ENCODE data around the gene ELL. TPM values are rescaled to one million over a fixed set of nuclear protein-coding genes. Genes with fewer than 3 reads are reported as not detected.

Gene ELL
- polyA plus RNA-seq, 1 of the 3 experiments (the other 2 are of a cell fraction) = 7.4 TPM

GRCh38 chr19:18503971-18504885 lies 17.6 kb downstream of the ELL start:
- POLR2A ChIA-PET = interaction anchor here (0.5 kb wide), 1 partner anchor 10 kb away, joined by 3 read pairs; no protein-coding TSS in a partner anchor

More at GRCh38 chr19:18503971-18504885, 17.6 kb downstream of the ELL start:
- WGBS (ENCODE audit: low lambda C conversion rate) = 86% methylated on average over 17 of the region's 20 CpGs
- no peaks in the 10 kb centered on the region for H3F3A ChIP-seq (replicated peaks; ENCODE audit: insufficient read depth)
- H3K4me3 ChIP-seq (ENCODE audit: low read depth in 2 of 2, low read length in 1 of 2) = no peak overlapping the region
- no peak for TF ChIP-seq MAX (IDR thresholded peaks at IDR 0.05; ENCODE audit: low read depth)
- TF ChIP-seq NFIC (IDR thresholded peaks at IDR 0.05; ENCODE audit: borderline replicate concordance) = no peak
- no peak for TF ChIP-seq TCF12 (IDR thresholded peaks at IDR 0.05)
- TF ChIP-seq TAF1 (IDR thresholded peaks at IDR 0.05; ENCODE audit: borderline replicate concordance, low read depth, low read length) = no peak
- no peak for TF ChIP-seq CTCF (IDR thresholded peaks at IDR 0.05)
- TF ChIP-seq RAD21 (IDR thresholded peaks at IDR 0.05; ENCODE audit: low read length) = no peak
- TF ChIP-seq ELF1 (IDR thresholded peaks at IDR 0.05) = no peak
- TF ChIP-seq NRF1 (IDR thresholded peaks at IDR 0.05; ENCODE audit: low read depth, low read length) = no peak
- no peak for TF ChIP-seq SIN3A (IDR thresholded peaks at IDR 0.05; ENCODE audit: borderline replicate concordance, low read depth, low read length)
- TF ChIP-seq FOSL2 (IDR thresholded peaks at IDR 0.05; ENCODE audit: borderline replicate concordance, low read depth) = no peak
- TF ChIP-seq USF1 (IDR thresholded peaks at IDR 0.05; ENCODE audit: borderline replicate concordance, low read depth) = no peak
- no peak for TF ChIP-seq RFX5 (IDR thresholded peaks at IDR 0.05; ENCODE audit: low read length)
- TF ChIP-seq TEAD4 (IDR thresholded peaks at IDR 0.05; ENCODE audit: borderline replicate concordance, insufficient read depth) = no peak
- no peak for TF ChIP-seq ZBTB33 (IDR thresholded peaks at IDR 0.05; ENCODE audit: borderline replicate concordance, low read depth)
- TF ChIP-seq MXI1 (IDR thresholded peaks at IDR 0.05; ENCODE audit: low read depth, low read length) = no peak
- TF ChIP-seq USF2 (IDR thresholded peaks at IDR 0.05; ENCODE audit: borderline replicate concordance, low read depth, low read length) = no peak
- TF ChIP-seq EP300 (IDR thresholded peaks at IDR 0.05; ENCODE audit: borderline replicate concordance in 1 of 2, low read depth in 1 of 2, low read length in 1 of 2) = no peak
- H2AFZ ChIP-seq (ENCODE audit: low read depth) = no peak overlapping the region
- H3K36me3 ChIP-seq (replicated peaks in 1 of 2; ENCODE audit: control insufficient read depth in 1 of 2, insufficient read depth in 2 of 2, low read length in 1 of 2) = no peaks in the 10 kb centered on the region
- no peak overlapping the region; a peak in 1 of 4 replicates for H3K27ac ChIP-seq (ENCODE audit: low read depth in 2 of 2, low read length in 1 of 2)
- no peaks in the 10 kb centered on the region for H3K9me2 ChIP-seq
- H3K9ac ChIP-seq = no peak overlapping the region
- DNase-seq = no peak
- H3K4me2 ChIP-seq = no peak overlapping the region
- H3K27me3 ChIP-seq (ENCODE audit: insufficient read depth) = no peaks in the 10 kb centered on the region
- CTCF ChIA-PET = interaction anchor here (0.8 to 4.2 kb wide), 9 partner anchors 9 to 54 kb away, joined by 3 to 36 read pairs (median 4); partner anchors contain the start of gene ELL
- H4K20me1 ChIP-seq (ENCODE audit: insufficient read depth) = peaks cover 100% of the 10 kb centered on the region
- H3K4me1 ChIP-seq (ENCODE audit: control insufficient read depth in 1 of 2, insufficient read depth in 2 of 2, low read depth in 1 of 2, low read length in 1 of 2) = peaks cover 0 to 75% of the 10 kb centered on the region in 2 experiments; a peak in 1 of 4 replicates
- H3K9me3 ChIP-seq = no peaks in the 10 kb centered on the region
- H3K79me2 ChIP-seq (ENCODE audit: insufficient read depth) = peaks cover 96% of the 10 kb centered on the region
